WTC11 (cell line): ENCODE results near the gene NDUFS3. TPM values are rescaled to one million over a fixed set of nuclear protein-coding genes. Genes with fewer than 3 reads are reported as not detected.

Experiments
- ATAC-seq: fragments of 200-7000 bp; cut with Tn5 transposase; 2 replicates; pipeline ENCODE4 v1.10.0; 2021; ENCODE audit warnings: mild to moderate bottlenecking, moderate library complexity
- CTCF ChIA-PET: fragments of 300-600 bp; sonication (Branson Sonifier 250); formaldehyde crosslinking; loops from one replicate; lab custom pipeline; 2021; ENCODE audit warnings: antibody characterized with exemption; lab: Charles Lee
- POLR2A ChIA-PET: fragments of 350-600 bp; sonication (Branson Sonifier 250); formaldehyde crosslinking; loops from one replicate; lab custom pipeline; 2021; ENCODE audit warnings: antibody characterized with exemption; lab: Charles Lee
- DNase-seq: peaks from one replicate; pipeline ENCODE4 v3.0.0; 2021; ENCODE audit warnings: low spot score
- H3K27ac Mint-ChIP-seq: 2 replicates; pipeline ENCODE4 v1.8.0; 2021; ENCODE audit warnings: mixed read lengths
- H3K27me3 Mint-ChIP-seq: 2 replicates; pipeline ENCODE4 v1.8.0; 2021; ENCODE audit warnings: low read depth, mild to moderate bottlenecking, moderate library complexity, mixed read lengths
- H3K36me3 Mint-ChIP-seq: 2 replicates; pipeline ENCODE4 v1.8.0; 2021; ENCODE audit warnings: mixed read lengths
- H3K4me1 Mint-ChIP-seq: 2 replicates; pipeline ENCODE4 v1.8.0; 2022; ENCODE audit warnings: mixed read lengths
- H3K4me3 Mint-ChIP-seq: 2 replicates; pipeline ENCODE4 v1.8.0; 2021; ENCODE audit warnings: mild to moderate bottlenecking, moderate library complexity, mixed read lengths
- H3K9me3 Mint-ChIP-seq: 2 replicates; pipeline ENCODE4 v1.8.0; 2021; ENCODE audit warnings: mixed read lengths
- ARID4B ChIP-seq: sonication (generic); formaldehyde crosslinking; IDR thresholded peaks from 2 replicates; pipeline ENCODE4 v1.8.0; 2023; ENCODE audit warnings: missing genetic modification reagents, mild to moderate bottlenecking, borderline replicate concordance
- ATF3 ChIP-seq: sonication (generic); formaldehyde crosslinking; conservative IDR thresholded peaks from 2 replicates; pipeline ENCODE4 v1.8.1; 2022; ENCODE audit warnings: mild to moderate bottlenecking, missing genetic modification reagents
- CTCF ChIP-seq: fragments of 200-600 bp; IDR thresholded peaks from 2 replicates; pipeline ENCODE4 v1.8.0; 2022; ENCODE audit warnings: antibody characterized with exemption
- E2F4 ChIP-seq: sonication (generic); formaldehyde crosslinking; IDR thresholded peaks from 2 replicates; pipeline ENCODE4 v1.8.1; 2022; ENCODE audit warnings: low read depth, mild to moderate bottlenecking, moderate library complexity, missing genetic modification reagents, borderline replicate concordance
- E2F5 ChIP-seq: sonication (generic); formaldehyde crosslinking; IDR thresholded peaks from 2 replicates; pipeline ENCODE4 v1.8.1; 2022; ENCODE audit warnings: mild to moderate bottlenecking, moderate library complexity, missing genetic modification reagents
- ERG ChIP-seq: fragments of 250-450 bp; sonication (Bioruptor Pico); IDR thresholded peaks from 2 replicates; pipeline ENCODE4 v1.8.0; 2021; ENCODE audit warnings: mild to moderate bottlenecking
- GTF2I ChIP-seq: fragments of 250-450 bp; sonication (Bioruptor Pico); conservative IDR thresholded peaks from 2 replicates; pipeline ENCODE4 v1.4.0; 2021; ENCODE audit warnings: mild to moderate bottlenecking
- MLX ChIP-seq: sonication (generic); formaldehyde crosslinking; IDR thresholded peaks from 2 replicates; pipeline ENCODE4 v1.8.1; 2023; ENCODE audit warnings: mild to moderate bottlenecking, missing genetic modification reagents, moderate library complexity
- NFE2L1 ChIP-seq: sonication (generic); formaldehyde crosslinking; IDR thresholded peaks from 2 replicates; pipeline ENCODE4 v1.8.1; 2023; ENCODE audit warnings: missing genetic modification reagents
- PREB ChIP-seq: sonication (generic); formaldehyde crosslinking; IDR thresholded peaks from 2 replicates; pipeline ENCODE4 v1.8.1; 2022; ENCODE audit warnings: mild to moderate bottlenecking, missing genetic modification reagents, moderate library complexity, borderline replicate concordance
- RELA ChIP-seq: sonication (generic); formaldehyde crosslinking; IDR thresholded peaks from 2 replicates; pipeline ENCODE4 v1.8.1; 2022; ENCODE audit warnings: missing genetic modification reagents, mild to moderate bottlenecking, borderline replicate concordance
- RORB ChIP-seq: fragments of 250-450 bp; sonication (Bioruptor Pico); IDR thresholded peaks from 2 replicates; pipeline ENCODE4 v1.9.0; 2021; ENCODE audit warnings: mild to moderate bottlenecking
- TCF7 ChIP-seq: sonication (generic); formaldehyde crosslinking; IDR thresholded peaks from 2 replicates; pipeline ENCODE4 v1.8.0; 2022; ENCODE audit warnings: mild to moderate bottlenecking, low read depth, missing genetic modification reagents, moderate library complexity
- ZBTB43 ChIP-seq: sonication (generic); formaldehyde crosslinking; IDR thresholded peaks from 2 replicates; pipeline ENCODE4 v1.8.1; 2023; ENCODE audit warnings: mild to moderate bottlenecking, missing genetic modification reagents
- ZNF232 ChIP-seq: sonication (generic); formaldehyde crosslinking; IDR thresholded peaks from 2 replicates; pipeline ENCODE4 v1.8.0; 2022; ENCODE audit warnings: mild to moderate bottlenecking, missing genetic modification reagents
- ZNF396 ChIP-seq: fragments of 250-450 bp; sonication (Bioruptor Pico); IDR thresholded peaks from 2 replicates; pipeline ENCODE4 v1.8.0; 2021; ENCODE audit warnings: mild to moderate bottlenecking, moderate library complexity, borderline replicate concordance
- total RNA-seq: library from RNA; stranded (reverse); gene quantifications from 3 replicates; pipeline ENCODE4 v1.2.3, GENCODE V29; 2021

Gene NDUFS3
- total RNA-seq, 1 experiment from 2014 or later = 140 TPM

GRCh38 chr11:47564933-47565339, 13.9 kb upstream of the NDUFS3 start (continued):
- TF ChIP-seq E2F4 (CRISPR knock-in tag) (no peak), GTF2I (CRISPR knock-in tag) (no peak), PREB (CRISPR knock-in tag) (no peak), ZNF396 (no peak), RELA (CRISPR knock-in tag) (no peak), ZNF232 (CRISPR knock-in tag) (no peak), RORB (CRISPR knock-in tag) (no peak), ERG (no peak), MLX (CRISPR knock-in tag) (no peak), ARID4B (CRISPR knock-in tag) (0 out of 2 replicates have a peak, but pooled peaks have one; percentile 0), TCF7 (CRISPR knock-in tag) (no peak), ZBTB43 (no peak)

- ChIA-PET POLR2A (interaction anchor here (1.0 to 1.7 kb wide), 4 partner anchors 13 to 29 kb away, joined by 3 to 4 read pairs (median 3); partner anchors contain the start of genes C1QTNF4, KBTBD4 and NDUFS3), CTCF (interaction anchor here (0.6 to 2.2 kb wide), 7 partner anchors 12 to 111 kb away, joined by 3 to 13 read pairs (median 4); no protein-coding TSS in a partner anchor)
- H3K9me3 Mint-ChIP-seq = no peaks in the 10 kb centered on the region
- H3K27me3 Mint-ChIP-seq = no peaks in the 10 kb centered on the region
- peak within 1 kb of the TSS; percentile 84 for H3K4me3 Mint-ChIP-seq
- H3K36me3 Mint-ChIP-seq = peaks cover 14% of the 10 kb centered on the region; the same call in 1 of the 2 replicates
- DNase-seq (peak; percentile 78), ATAC-seq (peak; percentile 91)
- H3K4me1 Mint-ChIP-seq = peaks cover 10% of the 10 kb centered on the region
- H3K27ac Mint-ChIP-seq = no peak within 1 kb of the TSS
- TF ChIP-seq E2F5 (CRISPR knock-in tag) (peak; percentile 60), CTCF (no peak), NFE2L1 (CRISPR knock-in tag) (peak; percentile 14; the same call in 1 of the 2 replicates), RELA (CRISPR knock-in tag) (no peak; the same call in 1 of the 2 replicates), ATF3 (no peak), E2F4 (CRISPR knock-in tag) (no peak)
Observed at GRCh38 chr11:47565340-47566148, 13.3 kb upstream of the NDUFS3 start, which contains the start of gene PTPMT1. TSS of gene PTPMT1 (plus strand) at chr11:47565599. CDS start at chr11:47565623, 24 bp downstream.
